SIG-M5 (cell line): ENCODE measurements around the gene SCN10A.

ENCODE experiments used
- DNase-seq: peaks from one replicate; lab custom pipeline; 2025; lab: John Stamatoyannopoulos, UW

Gene SCN10A

GRCh38 chr3:38773528-38773927 is 42.5 kb downstream of the SCN10A start:
- DNase-seq, result no peak

GRCh38 chr3:38763569-38763968 is 52.4 kb downstream of the SCN10A start:
- DNase-seq, result no peak

- no peak for DNase-seq
Observed at GRCh38 chr3:38758557-38758956, 57.5 kb downstream of the SCN10A start.

GRCh38 chr3:38757721-38758120 is 58.3 kb downstream of the SCN10A start:
- no peak for DNase-seq

- no peak for DNase-seq
Observed at GRCh38 chr3:38756892-38757291, 59.1 kb downstream of the SCN10A start.

GRCh38 chr3:38755130-38755529 is 60.9 kb downstream of the SCN10A start:
- no peak for DNase-seq

GRCh38 chr3:38746641-38747040 is 69.4 kb downstream of the SCN10A start:
- no peak for DNase-seq

- DNase-seq, result no peak
Observed at GRCh38 chr3:38743043-38743442, 73.0 kb downstream of the SCN10A start.

GRCh38 chr3:38742550-38742949 is 73.5 kb downstream of the SCN10A start:
- DNase-seq, result no peak

- DNase-seq, result no peak
Observed at GRCh38 chr3:38740537-38740936, 75.5 kb downstream of the SCN10A start.

GRCh38 chr3:38739931-38740330 is 76.1 kb downstream of the SCN10A start:
- no peak for DNase-seq

- no peak for DNase-seq
Observed at GRCh38 chr3:38739396-38739689, 76.7 kb downstream of the SCN10A start.

GRCh38 chr3:38738630-38739395 is 77.2 kb downstream of the SCN10A start:
- no peak for DNase-seq

- no peak for DNase-seq
Observed at GRCh38 chr3:38731522-38731921, 84.5 kb downstream of the SCN10A start.

- no peak for DNase-seq
Observed at GRCh38 chr3:38730281-38730680, 85.7 kb downstream of the SCN10A start.

- DNase-seq, result no peak
Observed at GRCh38 chr3:38728008-38728407, 88.0 kb downstream of the SCN10A start.

GRCh38 chr3:38726751-38727150 is 89.3 kb downstream of the SCN10A start:
- no peak for DNase-seq

- no peak for DNase-seq
Observed at GRCh38 chr3:38725726-38726419, 90.1 kb downstream of the SCN10A start.

- no peak for DNase-seq
Observed at GRCh38 chr3:38724392-38724736, 91.7 kb downstream of the SCN10A start.

GRCh38 chr3:38723569-38724391 is 92.2 kb downstream of the SCN10A start:
- DNase-seq, result no peak

GRCh38 chr3:38722781-38723568 is 93.0 kb downstream of the SCN10A start:
- DNase-seq, result no peak

- DNase-seq, result no peak
Observed at GRCh38 chr3:38721207-38721772, 94.7 kb downstream of the SCN10A start.
